ENCODE results near the gene HEY2. TPM values are rescaled to one million over a fixed set of nuclear protein-coding genes. Genes with fewer than 3 reads are reported as not detected.

The HEY2 gene
- total RNA-seq, 4 donors from 2014 or later: 1.5 to 7.3 (median 4.3) TPM

DNA sequence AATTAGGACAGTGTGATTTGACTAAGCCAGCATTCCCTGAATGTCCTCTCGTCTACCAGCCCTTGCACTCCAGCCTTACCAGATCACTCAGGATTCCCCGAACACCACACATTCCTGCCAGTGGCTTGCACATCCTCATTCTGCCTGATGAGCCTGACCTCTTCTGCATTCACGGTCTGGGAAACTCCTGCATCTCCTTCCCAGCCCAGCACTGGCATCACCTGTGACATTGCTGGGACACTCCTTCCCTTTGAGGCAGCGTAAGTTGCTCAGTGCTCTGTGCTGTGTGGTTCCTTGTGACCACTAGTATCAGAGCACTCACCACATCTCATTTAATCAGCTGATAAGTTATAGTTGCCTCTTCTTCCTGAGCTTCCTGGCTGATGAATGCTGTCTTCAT lies 58.6 kb downstream of the HEY2 start:
- Histone ChIP-seq H3K4me3 (no peak overlapping the region), H3K27ac (no peak overlapping the region), H3K4me1 (peaks cover 0 to 71% (median 10%) of the 10 kb centered on the region in 4 donors), H3K9me3 (no peaks in the 10 kb centered on the region), H3K27me3 (no peaks in the 10 kb centered on the region), H3K36me3 (peaks cover 0 to 9% (median 0%) of the 10 kb centered on the region in 3 donors)
- no peak for DNase-seq (ENCODE audit: low spot score in 2 of 2)
- 75 to 82% methylated on average over 4 of the region's 4 CpGs for WGBS, 2 donors
- TF ChIP-seq CTCF (IDR thresholded peaks at IDR 0.05) (no peak), EP300 (IDR thresholded peaks at IDR 0.05) (no peak), POLR2A (IDR thresholded peaks at IDR 0.05) (no peak)

GRCh38 chr6:125808591-125808990 lies 59.2 kb downstream of the HEY2 start:
- Histone ChIP-seq H3K4me1 (peaks cover 0 to 69% (median 10%) of the 10 kb centered on the region in 4 donors), H3K27ac (no peak overlapping the region), H3K9me3 (no peaks in the 10 kb centered on the region), H3K4me3 (no peak overlapping the region), H3K27me3 (no peaks in the 10 kb centered on the region), H3K36me3 (peaks cover 0 to 9% (median 0%) of the 10 kb centered on the region in 3 donors)
- no peak for TF ChIP-seq POLR2A (IDR thresholded peaks at IDR 0.05)
- no peak for TF ChIP-seq EP300 (IDR thresholded peaks at IDR 0.05)
- no peak for TF ChIP-seq CTCF (IDR thresholded peaks at IDR 0.05)
- no peak for DNase-seq (ENCODE audit: low spot score in 2 of 2)

- Histone ChIP-seq H3K4me3 (no peak overlapping the region), H3K9me3 (no peaks in the 10 kb centered on the region), H3K36me3 (peaks cover 0 to 9% (median 0%) of the 10 kb centered on the region in 3 donors), H3K4me1 (peaks cover 0 to 68% (median 16%) of the 10 kb centered on the region in 4 donors), H3K27me3 (no peaks in the 10 kb centered on the region), H3K27ac (no peak overlapping the region)
- TF ChIP-seq POLR2A (IDR thresholded peaks at IDR 0.05) (no peak), CTCF (IDR thresholded peaks at IDR 0.05) (no peak), EP300 (IDR thresholded peaks at IDR 0.05) (no peak)
- no peak for DNase-seq (ENCODE audit: low spot score in 2 of 2)
- 84 to 86% methylated on average over 3 of the region's 3 CpGs for WGBS, 2 donors
These were observed 60.2 kb downstream of the HEY2 start for GRCh38 chr6:125809570-125810170.

- Histone ChIP-seq H3K4me3 (no peak overlapping the region), H3K27ac (no peak overlapping the region), H3K9me3 (no peaks in the 10 kb centered on the region), H3K4me1 (peaks cover 0 to 71% (median 22%) of the 10 kb centered on the region in 4 donors), H3K27me3 (no peaks in the 10 kb centered on the region), H3K36me3 (peaks cover 0 to 9% (median 0%) of the 10 kb centered on the region in 3 donors)
- WGBS, 2 donors: 78 to 81% methylated on average over 1 of the region's 1 CpG
- no peak for DNase-seq (ENCODE audit: low spot score in 2 of 2)
- TF ChIP-seq POLR2A (IDR thresholded peaks at IDR 0.05): no peak
- TF ChIP-seq EP300 (IDR thresholded peaks at IDR 0.05): no peak
These were observed 61.0 kb downstream of the HEY2 start for GRCh38 chr6:125810445-125810844.

Other genes with a start within 250 kb of the HEY2 start
- gene NCOA7, start 41.3 kb downstream of the HEY2 start, total RNA-seq: 10 to 100 TPM; 38.7 to 86.7 (median 59.7) TPM
- 10 to 100 TPM; 19.8 to 27.8 (median 21.2) TPM for gene HINT3, start 207.1 kb downstream of the HEY2 start, total RNA-seq
- gene TRMT11, start 236.9 kb downstream of the HEY2 start, total RNA-seq: 10 to 100 TPM; 29.7 to 40.8 (median 33.7) TPM